ENCODE measurements around the gene SSBP3.

Gene SSBP3

GRCh38 chr1:54280651-54281050 lies 125.5 kb downstream of the SSBP3 start:
- Histone ChIP-seq H3K4me3 (no peak overlapping the region), H3K27ac (peak overlapping the region in 1 of 11 experiments; percentile 22; a peak in 1 of 22 replicates)

GRCh38 chr1:54279457-54279856 lies 126.7 kb downstream of the SSBP3 start:
- Histone ChIP-seq H3K27me3 (no peaks in the 10 kb centered on the region), H3K4me2 (no peak overlapping the region), H3K9me3 (replicated peaks in 1 of 11) (no peaks in the 10 kb centered on the region), H3K4me3 (no peak overlapping the region), H3K36me3 (peaks cover 14 to 49% (median 39%) of the 10 kb centered on the region in 11 experiments), H4K20me1 (peaks cover 2 to 88% (median 15%) of the 10 kb centered on the region in 11 experiments; a peak in 14 of 22 replicates), H3K4me1 (peaks cover 17 to 43% (median 38%) of the 10 kb centered on the region in 10 experiments), H3K27ac (no peak overlapping the region), H3K9ac (no peak overlapping the region)
- no peak for TF ChIP-seq Cebpa-rat (IDR thresholded peaks at IDR 0.05)

More at GRCh38 chr1:54280651-54281050, 125.5 kb downstream of the SSBP3 start:
- peaks cover 17 to 45% (median 35%) of the 10 kb centered on the region in 10 experiments for H3K4me1 ChIP-seq
- peak overlapping the region in 2 of 11 experiments; percentile 2 to 16; a peak in 2 of 22 replicates for H3K4me2 ChIP-seq
- no peaks in the 10 kb centered on the region for H3K9me3 ChIP-seq (replicated peaks in 1 of 11)
- H4K20me1 ChIP-seq, result peaks cover 0 to 81% (median 9%) of the 10 kb centered on the region in 11 experiments; a peak in 14 of 22 replicates
- H3K27me3 ChIP-seq, result no peaks in the 10 kb centered on the region
- H3K9ac ChIP-seq, result no peak overlapping the region
- peaks cover 14 to 49% (median 39%) of the 10 kb centered on the region in 11 experiments for H3K36me3 ChIP-seq
- no peak for TF ChIP-seq Cebpa-rat (IDR thresholded peaks at IDR 0.05)

GRCh38 chr1:54278941-54279422 lies 127.2 kb downstream of the SSBP3 start:
- Histone ChIP-seq H3K9me3 (replicated peaks in 1 of 11) (no peaks in the 10 kb centered on the region), H3K27ac (no peak overlapping the region), H3K4me3 (no peak overlapping the region), H3K27me3 (no peaks in the 10 kb centered on the region), H3K4me2 (no peak overlapping the region), H3K36me3 (peaks cover 14 to 49% (median 39%) of the 10 kb centered on the region in 11 experiments), H3K9ac (no peak overlapping the region), H4K20me1 (peaks cover 4 to 91% (median 18%) of the 10 kb centered on the region in 11 experiments; a peak in 15 of 22 replicates), H3K4me1 (peaks cover 18 to 45% (median 40%) of the 10 kb centered on the region in 10 experiments)
- no peak for TF ChIP-seq Cebpa-rat (IDR thresholded peaks at IDR 0.05)

GRCh38 chr1:54277451-54278341 lies 128.5 kb downstream of the SSBP3 start:
- peaks cover 15 to 47% (median 40%) of the 10 kb centered on the region in 10 experiments for H3K4me1 ChIP-seq
- H3K4me2 ChIP-seq, result no peak overlapping the region; a peak in 1 of 22 replicates
- H3K9ac ChIP-seq, result peak overlapping the region in 1 of 11 experiments; percentile 37; a peak in 1 of 22 replicates

GRCh38 chr1:54276617-54277450 lies 129.4 kb downstream of the SSBP3 start:
- H3K27me3 ChIP-seq, result no peaks in the 10 kb centered on the region
- 0 out of 22 replicates have a peak overlapping the region, but pooled peaks of 1 of the 11 experiments have one; percentile 37 for H3K9ac ChIP-seq
- H3K36me3 ChIP-seq, result peaks cover 14 to 53% (median 43%) of the 10 kb centered on the region in 11 experiments
- no peak overlapping the region for H3K27ac ChIP-seq
- no peak overlapping the region for H3K4me3 ChIP-seq
- TF ChIP-seq Cebpa-rat (IDR thresholded peaks at IDR 0.05), result no peak
- H3K9me3 ChIP-seq (replicated peaks in 1 of 11), result no peaks in the 10 kb centered on the region
- peaks cover 10 to 91% (median 28%) of the 10 kb centered on the region in 11 experiments; a peak in 15 of 22 replicates for H4K20me1 ChIP-seq
- no peak overlapping the region for H3K4me2 ChIP-seq
- peaks cover 11 to 48% (median 35%) of the 10 kb centered on the region in 10 experiments; a peak in 19 of 20 replicates for H3K4me1 ChIP-seq

More at GRCh38 chr1:54277451-54278341, 128.5 kb downstream of the SSBP3 start:
- Histone ChIP-seq H4K20me1 (peaks cover 13 to 91% (median 28%) of the 10 kb centered on the region in 11 experiments; a peak in 16 of 22 replicates), H3K27ac (peak overlapping the region in 1 of 11 experiments; percentile 35; a peak in 1 of 22 replicates), H3K9me3 (replicated peaks in 1 of 11) (no peaks in the 10 kb centered on the region), H3K27me3 (no peaks in the 10 kb centered on the region), H3K36me3 (peaks cover 14 to 49% (median 39%) of the 10 kb centered on the region in 11 experiments), H3K4me3 (no peak overlapping the region)
- TF ChIP-seq Cebpa-rat (IDR thresholded peaks at IDR 0.05), result no peak

GRCh38 chr1:54275349-54275748 lies 130.8 kb downstream of the SSBP3 start:
- no peaks in the 10 kb centered on the region for H3K27me3 ChIP-seq
- no peaks in the 10 kb centered on the region for H3K9me3 ChIP-seq (replicated peaks in 1 of 11)
- H3K4me2 ChIP-seq, result peak overlapping the region in 2 of 11 experiments; percentile 2 to 9; a peak in 1 of 22 replicates
- H3K27ac ChIP-seq, result peak overlapping the region in 1 of 11 experiments; percentile 32; a peak in 2 of 22 replicates
- peaks cover 13 to 54% (median 40%) of the 10 kb centered on the region in 11 experiments for H3K36me3 ChIP-seq
- TF ChIP-seq Cebpa-rat (IDR thresholded peaks at IDR 0.05), result no peak
- H4K20me1 ChIP-seq, result peaks cover 9 to 92% (median 29%) of the 10 kb centered on the region in 11 experiments; a peak in 15 of 22 replicates
- no peak overlapping the region for H3K9ac ChIP-seq
- peaks cover 11 to 38% (median 26%) of the 10 kb centered on the region in 10 experiments; a peak in 19 of 20 replicates for H3K4me1 ChIP-seq
- no peak overlapping the region for H3K4me3 ChIP-seq

- peaks cover 9 to 54% (median 38%) of the 10 kb centered on the region in 11 experiments for H3K36me3 ChIP-seq
- peak overlapping the region in 2 of 11 experiments; percentile 25 to 32; a peak in 3 of 22 replicates for H3K27ac ChIP-seq
- no peak overlapping the region for H3K9ac ChIP-seq
Observed at GRCh38 chr1:54274881-54275280, 131.3 kb downstream of the SSBP3 start.

GRCh38 chr1:54274448-54274847 lies 131.7 kb downstream of the SSBP3 start:
- Histone ChIP-seq H3K9ac (no peak overlapping the region), H3K4me3 (no peak overlapping the region)

More at GRCh38 chr1:54274881-54275280, 131.3 kb downstream of the SSBP3 start:
- no peak for TF ChIP-seq Cebpa-rat (IDR thresholded peaks at IDR 0.05)
- Histone ChIP-seq H3K4me2 (peak overlapping the region in 2 of 11 experiments; percentile 2 to 9; a peak in 2 of 22 replicates), H4K20me1 (peaks cover 9 to 94% (median 34%) of the 10 kb centered on the region in 11 experiments; a peak in 16 of 22 replicates), H3K4me3 (no peak overlapping the region), H3K4me1 (peaks cover 11 to 38% (median 26%) of the 10 kb centered on the region in 10 experiments; a peak in 19 of 20 replicates), H3K27me3 (no peaks in the 10 kb centered on the region), H3K9me3 (replicated peaks in 1 of 11) (no peaks in the 10 kb centered on the region)

More at GRCh38 chr1:54274448-54274847, 131.7 kb downstream of the SSBP3 start:
- TF ChIP-seq Cebpa-rat (IDR thresholded peaks at IDR 0.05), result no peak
- Histone ChIP-seq H3K4me2 (no peak overlapping the region; a peak in 1 of 22 replicates), H3K27ac (peak overlapping the region in 2 of 11 experiments; percentile 25 to 32; a peak in 2 of 22 replicates), H3K9me3 (replicated peaks in 1 of 11) (no peaks in the 10 kb centered on the region), H3K36me3 (peaks cover 4 to 51% (median 33%) of the 10 kb centered on the region in 11 experiments), H3K4me1 (peaks cover 11 to 38% (median 26%) of the 10 kb centered on the region in 10 experiments; a peak in 19 of 20 replicates), H4K20me1 (peaks cover 9 to 94% (median 37%) of the 10 kb centered on the region in 11 experiments; a peak in 16 of 22 replicates), H3K27me3 (no peaks in the 10 kb centered on the region)

Measured in BLaER1 treated with 17β-estradiol and CSF1 and Interleukin-3, amounts not matched to agents 10 nM and 100 nM (cell line).